Measurements from ENCODE around the gene WDR86.

DNA sequence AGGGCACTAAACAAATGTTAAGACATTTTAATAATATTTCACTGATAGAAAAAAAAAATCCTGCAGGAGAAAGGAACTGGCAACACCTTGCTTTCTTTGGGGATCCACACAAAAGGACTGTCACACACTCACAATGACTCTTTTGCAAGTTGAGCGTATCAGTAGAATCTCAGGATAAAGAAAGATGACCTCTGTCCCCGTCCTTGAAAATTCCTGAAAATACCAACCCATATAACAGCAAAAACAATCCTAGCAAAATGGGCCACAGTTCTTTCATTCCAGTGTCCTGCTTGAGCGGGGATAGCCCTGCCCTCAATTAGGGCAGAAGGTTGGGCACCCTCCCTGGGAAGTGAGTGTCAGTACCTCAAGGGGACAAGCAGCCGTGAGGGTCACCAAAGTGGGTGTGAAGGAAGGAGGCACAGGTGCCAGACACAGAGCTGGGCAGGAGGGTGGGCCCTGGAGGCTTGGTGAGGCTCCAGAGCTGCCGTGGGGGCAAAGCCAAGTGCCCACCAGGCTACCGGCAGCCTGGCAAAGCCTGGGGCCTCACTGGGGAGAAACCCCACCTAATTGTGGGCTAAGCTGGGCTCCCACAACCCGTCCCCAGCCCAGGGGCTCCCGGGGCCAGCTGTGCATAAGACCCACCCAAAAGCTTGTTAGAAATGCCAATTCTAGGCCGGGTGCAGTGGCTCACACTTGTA is 2.8 kb downstream of the WDR86 start:
- TF ChIP-seq EZH2phosphoT487 (IDR thresholded peaks at IDR 0.05; ENCODE audit: borderline replicate concordance): no peak
- TF ChIP-seq, protein P1, sequence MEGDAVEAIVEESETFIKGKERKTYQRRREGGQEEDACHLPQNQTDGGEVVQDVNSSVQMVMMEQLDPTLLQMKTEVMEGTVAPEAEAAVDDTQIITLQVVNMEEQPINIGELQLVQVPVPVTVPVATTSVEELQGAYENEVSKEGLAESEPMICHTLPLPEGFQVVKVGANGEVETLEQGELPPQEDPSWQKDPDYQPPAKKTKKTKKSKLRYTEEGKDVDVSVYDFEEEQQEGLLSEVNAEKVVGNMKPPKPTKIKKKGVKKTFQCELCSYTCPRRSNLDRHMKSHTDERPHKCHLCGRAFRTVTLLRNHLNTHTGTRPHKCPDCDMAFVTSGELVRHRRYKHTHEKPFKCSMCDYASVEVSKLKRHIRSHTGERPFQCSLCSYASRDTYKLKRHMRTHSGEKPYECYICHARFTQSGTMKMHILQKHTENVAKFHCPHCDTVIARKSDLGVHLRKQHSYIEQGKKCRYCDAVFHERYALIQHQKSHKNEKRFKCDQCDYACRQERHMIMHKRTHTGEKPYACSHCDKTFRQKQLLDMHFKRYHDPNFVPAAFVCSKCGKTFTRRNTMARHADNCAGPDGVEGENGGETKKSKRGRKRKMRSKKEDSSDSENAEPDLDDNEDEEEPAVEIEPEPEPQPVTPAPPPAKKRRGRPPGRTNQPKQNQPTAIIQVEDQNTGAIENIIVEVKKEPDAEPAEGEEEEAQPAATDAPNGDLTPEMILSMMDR (conservative IDR thresholded peaks at IDR 0.05; ENCODE audit: low read length): no peak
